ENCODE measurements around the gene GPAT3. TPM values are rescaled to one million over a fixed set of nuclear protein-coding genes. Genes with fewer than 3 reads are reported as not detected.
A peak's percentile ranks its signal among the peaks of the same experiment; 100 is the strongest.
"Not testable (repeated sequence)": the region's sequence is repeated elsewhere in the genome, so short reads cannot be mapped to it uniquely, and the experiment has no call there.

The GPAT3 gene
- total RNA-seq, 1 experiment from 2014 or later, result 15.1 TPM

- Histone ChIP-seq H3K36me3 (ENCODE audit: control insufficient read depth, insufficient read depth, low read length) (no peaks in the 10 kb centered on the region), H3K4me3 (ENCODE audit: low read depth in 2 of 2, low read length in 2 of 2) (no peak overlapping the region), H3K27me3 (ENCODE audit: control insufficient read depth, insufficient read depth, low read length) (no peaks in the 10 kb centered on the region), H3K9me3 (ENCODE audit: control insufficient read depth, insufficient read depth, low read depth, low read length) (peaks cover 8% of the 10 kb centered on the region; the same call in 1 of the 2 replicates), H3K27ac (ENCODE audit: low read length) (no peak overlapping the region), H3K4me1 (ENCODE audit: control insufficient read depth, insufficient read depth, low read length) (0 out of 2 replicates have a peak, but pooled peaks cover 7% of the 10 kb centered on the region)
- CTCF ChIA-PET, result no interaction called here
- ATAC-seq (no peak), DNase-seq (ENCODE audit: low read depth, low spot score) (no peak)
- intact Hi-C loops (cut with micrococcal nuclease; ENCODE audit: unreplicated experiment), result no loop called here
- no TSS peak for BruUV-seq (replicated peaks)
- no peak for TF ChIP-seq SIN3A (IDR thresholded peaks at IDR 0.05; ENCODE audit: borderline replicate concordance, insufficient read depth, low read depth, low read length)
- in situ Hi-C loops (cut with HindIII; ENCODE audit: low pct_unique_long_range_greater_than_20kb, low sequenced_read_pairs), result no loop called here
- POLR2A ChIA-PET, result no interaction called here
Observed at GRCh38 chr4:83617371-83618035, 81.6 kb downstream of the GPAT3 start.

GRCh38 chr4:83618431-83618830, 82.5 kb downstream of the GPAT3 start:
- Histone ChIP-seq H3K4me3 (ENCODE audit: low read depth in 2 of 2, low read length in 2 of 2) (no peak overlapping the region), H3K9me3 (ENCODE audit: control insufficient read depth, insufficient read depth, low read depth, low read length) (0 out of 2 replicates have a peak, but pooled peaks cover 2% of the 10 kb centered on the region), H3K36me3 (ENCODE audit: control insufficient read depth, insufficient read depth, low read length) (no peaks in the 10 kb centered on the region), H3K4me1 (ENCODE audit: control insufficient read depth, insufficient read depth, low read length) (0 out of 2 replicates have a peak, but pooled peaks cover 7% of the 10 kb centered on the region), H3K27me3 (ENCODE audit: control insufficient read depth, insufficient read depth, low read length) (no peaks in the 10 kb centered on the region), H3K27ac (ENCODE audit: low read length) (no peak overlapping the region)
- intact Hi-C loops (cut with micrococcal nuclease; ENCODE audit: unreplicated experiment) (no loop called here), in situ Hi-C loops (cut with HindIII; ENCODE audit: low pct_unique_long_range_greater_than_20kb, low sequenced_read_pairs) (no loop called here)
- ChIA-PET POLR2A (no interaction called here), CTCF (no interaction called here)
- ATAC-seq (peak; percentile 84), DNase-seq (ENCODE audit: low read depth, low spot score) (no peak)
- no peak for TF ChIP-seq CTCF (IDR thresholded peaks at IDR 0.05)
- TF ChIP-seq TCF7L2 (IDR thresholded peaks at IDR 0.05; ENCODE audit: low read depth, low read length), result peak; percentile 65
- BruUV-seq (replicated peaks), result no TSS peak

- ATAC-seq (peak; percentile 45; the same call in 1 of the 2 replicates), DNase-seq (ENCODE audit: low read depth, low spot score) (no peak)
- in situ Hi-C loops (cut with HindIII; ENCODE audit: low pct_unique_long_range_greater_than_20kb, low sequenced_read_pairs), result no loop called here
- POLR2A ChIA-PET, result interaction anchor here (0.6 kb wide), 1 partner anchor 19 kb away, joined by 3 read pairs; no protein-coding TSS in a partner anchor
- TF ChIP-seq REST (IDR thresholded peaks at IDR 0.05; ENCODE audit: insufficient read depth in 1 of 2, low read depth in 2 of 2, low read length in 1 of 2) (no peak), TCF7L2 (IDR thresholded peaks at IDR 0.05; ENCODE audit: low read depth, low read length) (no peak), SIN3A (IDR thresholded peaks at IDR 0.05; ENCODE audit: borderline replicate concordance, insufficient read depth, low read depth, low read length) (no peak), CTCF (IDR thresholded peaks at IDR 0.05) (no peak), POLR2AphosphoS5 (IDR thresholded peaks at IDR 0.05; ENCODE audit: low read depth, low read length) (no peak)
- Histone ChIP-seq H3K4me3 (ENCODE audit: low read depth in 2 of 2, low read length in 2 of 2) (no peak overlapping the region), H3K9me3 (ENCODE audit: control insufficient read depth, insufficient read depth, low read depth, low read length) (no peaks in the 10 kb centered on the region), H3K4me1 (ENCODE audit: control insufficient read depth, insufficient read depth, low read length) (0 out of 2 replicates have a peak, but pooled peaks cover 7% of the 10 kb centered on the region), H3K36me3 (ENCODE audit: control insufficient read depth, insufficient read depth, low read length) (no peaks in the 10 kb centered on the region), H3K27ac (ENCODE audit: low read length) (no peak overlapping the region), H3K27me3 (ENCODE audit: control insufficient read depth, insufficient read depth, low read length) (no peaks in the 10 kb centered on the region)
- intact Hi-C loops (cut with micrococcal nuclease; ENCODE audit: unreplicated experiment), result no loop called here
- BruUV-seq (replicated peaks), result no TSS peak
- CTCF ChIA-PET, result no interaction called here
Observed at GRCh38 chr4:83618991-83619645, 83.2 kb downstream of the GPAT3 start.

- H3K4me3 ChIP-seq (ENCODE audit: low read depth in 2 of 2, low read length in 2 of 2); CTCF ChIA-PET; intact Hi-C loops (cut with micrococcal nuclease; ENCODE audit: unreplicated experiment); H3K27ac ChIP-seq (ENCODE audit: low read length); H3K9me3 ChIP-seq (ENCODE audit: control insufficient read depth, insufficient read depth, low read depth, low read length); DNase-seq (ENCODE audit: low read depth, low spot score); BruUV-seq (replicated peaks); POLR2A ChIA-PET; ATAC-seq; in situ Hi-C loops (cut with HindIII; ENCODE audit: low pct_unique_long_range_greater_than_20kb, low sequenced_read_pairs); H3K27me3 ChIP-seq (ENCODE audit: control insufficient read depth, insufficient read depth, low read length); H3K36me3 ChIP-seq (ENCODE audit: control insufficient read depth, insufficient read depth, low read length); H3K4me1 ChIP-seq (ENCODE audit: control insufficient read depth, insufficient read depth, low read length): not testable (repeated sequence)
Observed at GRCh38 chr4:83622127-83622526, 86.2 kb downstream of the GPAT3 start.

All from Panc1 (cell line).